IMR-90 (cell line): ENCODE results near the gene ITPKB. TPM values are rescaled to one million over a fixed set of nuclear protein-coding genes. Genes with fewer than 3 reads are reported as not detected.
A peak's percentile ranks its signal among the peaks of the same experiment; 100 is the strongest.

ENCODE experiments used
- ATAC-seq: fragments of 200-7000 bp; cut with Tn5 transposase; 2 replicates; pipeline ENCODE4 v1.9.1; 2020; ENCODE audit warnings: low read depth, mild to moderate bottlenecking, moderate library complexity
- BruUV-seq: library from RNA; stranded (reverse); fragments of 400-500 nt; replicated peaks from 2 replicates; lab custom pipeline; 2021; lab: Mats Ljungman, UMichigan
- CTCF ChIA-PET: fragments of 300-600 bp; formaldehyde crosslinking; extraction: SDS; loops from one replicate; lab custom pipeline; 2021; ENCODE audit warnings: antibody characterized with exemption; lab: Yijun Ruan, JAX
- POLR2A ChIA-PET: fragments of 300-600 bp; sonication (Branson Sonifier 250); formaldehyde crosslinking; loops from one replicate; lab custom pipeline; 2022; ENCODE audit warnings: antibody characterized with exemption; ENCODE audit not compliant: unreplicated experiment; lab: Charles Lee
- DNase-seq: peaks from one replicate; pipeline ENCODE4 v3.0.0; 2013
- H2AFZ ChIP-seq: replicated peaks from 2 replicates; pipeline ENCODE3; 2013; ENCODE audit warnings: low read length, mild to moderate bottlenecking; ENCODE audit not compliant: poor library complexity
- H2AK5ac ChIP-seq: 2 replicates; pipeline ENCODE4 v1.6.1; 2013; ENCODE audit warnings: low read depth, low read length, inconsistent platforms
- H2AK9ac ChIP-seq: replicated peaks from 2 replicates; pipeline ENCODE3; 2013; ENCODE audit warnings: mild to moderate bottlenecking, low read depth, low read length, moderate library complexity; ENCODE audit not compliant: poor library complexity
- H2BK120ac ChIP-seq: 2 replicates; pipeline ENCODE4 v1.6.1; 2013; ENCODE audit warnings: low read depth, low read length, inconsistent platforms
- H2BK15ac ChIP-seq: 3 replicates; pipeline ENCODE4 v1.6.1; 2013; ENCODE audit warnings: low read depth, low read length, inconsistent platforms
- H2BK20ac ChIP-seq: 2 replicates; pipeline ENCODE4 v1.6.1; 2013; ENCODE audit warnings: low read depth, mild to moderate bottlenecking, inconsistent platforms, low read length, moderate library complexity
- H2BK5ac ChIP-seq: 2 replicates; pipeline ENCODE4 v1.6.1; 2013; ENCODE audit warnings: mild to moderate bottlenecking, low read depth, low read length, inconsistent platforms; ENCODE audit not compliant: poor library complexity, severe bottlenecking
- H3K14ac ChIP-seq: replicated peaks from 2 replicates; pipeline ENCODE4 v1.6.1; 2013; ENCODE audit warnings: low read depth, low read length, inconsistent platforms
- H3K18ac ChIP-seq: 2 replicates; pipeline ENCODE4 v1.6.1; 2013; ENCODE audit warnings: low read depth, low read length, control low read depth
- H3K23ac ChIP-seq: 2 replicates; pipeline ENCODE4 v1.6.1; 2013; ENCODE audit warnings: low read depth, low read length, inconsistent platforms
- H3K27ac ChIP-seq: 2 replicates; pipeline ENCODE4 v1.5.1; 2013; ENCODE audit warnings: mild to moderate bottlenecking, control low read depth, low read length; ENCODE audit not compliant: insufficient read depth
- H3K27me3 ChIP-seq: 2 replicates; pipeline ENCODE4 v1.6.1; 2013; ENCODE audit warnings: low read length; ENCODE audit not compliant: control insufficient read depth, insufficient read depth
- H3K36me3 ChIP-seq: 2 replicates; pipeline ENCODE4 v1.6.1; 2013; ENCODE audit warnings: low read length, mixed read lengths; ENCODE audit not compliant: control insufficient read depth, insufficient read depth
- H3K4ac ChIP-seq: 2 replicates; pipeline ENCODE4 v1.6.1; 2013; ENCODE audit warnings: low read depth, low read length, inconsistent platforms
- H3K4me1 ChIP-seq: 2 replicates; pipeline ENCODE4 v1.6.1; 2013; ENCODE audit warnings: low read length, mixed read lengths; ENCODE audit not compliant: control insufficient read depth, insufficient read depth
- H3K4me2 ChIP-seq: 2 replicates; pipeline ENCODE4 v1.6.1; 2013; ENCODE audit warnings: low read depth, mild to moderate bottlenecking, control low read depth, low read length, moderate library complexity
- H3K4me3 ChIP-seq: 2 replicates; pipeline ENCODE4 v1.5.1; 2013; ENCODE audit warnings: low read depth, mild to moderate bottlenecking, control low read depth, low read length, moderate library complexity; ENCODE audit not compliant: insufficient read depth
- H3K56ac ChIP-seq: 2 replicates; pipeline ENCODE4 v1.6.1; 2013; ENCODE audit warnings: low read length, inconsistent platforms; ENCODE audit not compliant: insufficient read depth; ENCODE audit errors: extremely low read depth
- H3K79me1 ChIP-seq, 2 experiments: 2 replicates each; pipeline ENCODE4 v1.6.1; 2013; ENCODE audit warnings: low read length in 2 of 2, inconsistent platforms in 1 of 2, low read depth in 1 of 2
- H3K9ac ChIP-seq: 2 replicates; pipeline ENCODE4 v1.6.1; 2013; ENCODE audit warnings: low read depth, low read length, control low read depth
- H3K9me1 ChIP-seq: 2 replicates; pipeline ENCODE4 v1.6.1; 2013; ENCODE audit warnings: low read length, inconsistent platforms; ENCODE audit not compliant: insufficient read depth
- H3K9me3 ChIP-seq: 2 replicates; pipeline ENCODE4 v1.6.1; 2013; ENCODE audit warnings: low read length; ENCODE audit not compliant: control insufficient read depth, insufficient read depth
- H4K20me1 ChIP-seq: 2 replicates; pipeline ENCODE4 v1.6.1; 2013; ENCODE audit warnings: low read length, inconsistent platforms; ENCODE audit not compliant: insufficient read depth
- H4K5ac ChIP-seq: 2 replicates; pipeline ENCODE4 v1.6.1; 2013; ENCODE audit warnings: mild to moderate bottlenecking, low read depth, low read length, control low read depth
- H4K8ac ChIP-seq, 2 experiments: 2 replicates each; pipeline ENCODE4 v1.6.1; 2013; ENCODE audit warnings: low read depth in 2 of 2, low read length in 2 of 2, control low read depth in 1 of 2, inconsistent platforms in 1 of 2
- H4K91ac ChIP-seq: 2 replicates; pipeline ENCODE4 v1.6.1; 2013; ENCODE audit warnings: low read depth, low read length, inconsistent platforms; ENCODE audit not compliant: insufficient read depth
- BHLHE40 ChIP-seq: fragments of 150-350 bp; IDR thresholded peaks from 2 replicates; pipeline ENCODE4 v1.6.1; 2016; ENCODE audit warnings: mild to moderate bottlenecking, low read depth, low read length
- POLR2A ChIP-seq: IDR thresholded peaks from 2 replicates; pipeline ENCODE4 v1.6.1; 2012; ENCODE audit warnings: mild to moderate bottlenecking, low read depth, low read length
- RFX5 ChIP-seq: IDR thresholded peaks from 2 replicates; pipeline ENCODE4 v1.8.0; 2012; ENCODE audit warnings: low read depth, mild to moderate bottlenecking, low read length, moderate library complexity
- WGBS, 2 experiments: methylation state at CpG; one replicate each; pipeline versions ENCODE4 v1.1.5 to v1.1.7; 2013; ENCODE audit warnings: missing lambda C conversion rate in 2 of 2; ENCODE audit not compliant: insufficient read length in 1 of 2; ENCODE audit errors: extremely low coverage in 2 of 2; 5-methylcytosine and 5-hydroxymethylcytosine counted together
- dilution Hi-C: fragments of 300-500 bp; cut with HindIII; formaldehyde crosslinking; loops from one replicate; pipeline ENCODE4 v1.14.3; 2018; ENCODE audit warnings: low sequenced_read_pairs; ENCODE audit not compliant: unreplicated experiment
- in situ Hi-C: fragments of 300-500 bp; cut with MboI; formaldehyde crosslinking; loops from 3 replicates; pipeline ENCODE4 v1.14.3; 2019; ENCODE audit warnings: low sequenced_read_pairs, inconsistent platforms, mixed read lengths
- intact Hi-C: fragments of 100-400 bp; cut with micrococcal nuclease; formaldehyde crosslinking; loops from 2 replicates; pipeline ENCODE4 v1.10.0; 2022
- polyA plus RNA-seq, 3 experiments: library from polyadenylated mRNA; depleted of rRNA; stranded (reverse); fragments of >200 nt; gene quantifications; 2 replicates each; pipeline ENCODE4 v1.2.3, GENCODE V29; 2012; ENCODE audit warnings: low replicate concordance in 1 of 3
- total RNA-seq: library from RNA; depleted of rRNA; stranded (reverse); fragments of >200 nt; gene quantifications from 2 replicates; pipeline ENCODE4 v1.2.3, GENCODE V29; 2012
- TF ChIP-seq, protein P1 (sequence below): fragments of 150-350 bp; IDR thresholded peaks from 2 replicates; pipeline ENCODE4 v1.6.1; 2016; ENCODE audit warnings: low read depth, mild to moderate bottlenecking, low read length, moderate library complexity, borderline replicate concordance

Gene ITPKB
- total and polyA plus RNA-seq, 2 of the 4 experiments (the other 2 are of a cell fraction) = 0.72 to 1.4 TPM

DNA sequence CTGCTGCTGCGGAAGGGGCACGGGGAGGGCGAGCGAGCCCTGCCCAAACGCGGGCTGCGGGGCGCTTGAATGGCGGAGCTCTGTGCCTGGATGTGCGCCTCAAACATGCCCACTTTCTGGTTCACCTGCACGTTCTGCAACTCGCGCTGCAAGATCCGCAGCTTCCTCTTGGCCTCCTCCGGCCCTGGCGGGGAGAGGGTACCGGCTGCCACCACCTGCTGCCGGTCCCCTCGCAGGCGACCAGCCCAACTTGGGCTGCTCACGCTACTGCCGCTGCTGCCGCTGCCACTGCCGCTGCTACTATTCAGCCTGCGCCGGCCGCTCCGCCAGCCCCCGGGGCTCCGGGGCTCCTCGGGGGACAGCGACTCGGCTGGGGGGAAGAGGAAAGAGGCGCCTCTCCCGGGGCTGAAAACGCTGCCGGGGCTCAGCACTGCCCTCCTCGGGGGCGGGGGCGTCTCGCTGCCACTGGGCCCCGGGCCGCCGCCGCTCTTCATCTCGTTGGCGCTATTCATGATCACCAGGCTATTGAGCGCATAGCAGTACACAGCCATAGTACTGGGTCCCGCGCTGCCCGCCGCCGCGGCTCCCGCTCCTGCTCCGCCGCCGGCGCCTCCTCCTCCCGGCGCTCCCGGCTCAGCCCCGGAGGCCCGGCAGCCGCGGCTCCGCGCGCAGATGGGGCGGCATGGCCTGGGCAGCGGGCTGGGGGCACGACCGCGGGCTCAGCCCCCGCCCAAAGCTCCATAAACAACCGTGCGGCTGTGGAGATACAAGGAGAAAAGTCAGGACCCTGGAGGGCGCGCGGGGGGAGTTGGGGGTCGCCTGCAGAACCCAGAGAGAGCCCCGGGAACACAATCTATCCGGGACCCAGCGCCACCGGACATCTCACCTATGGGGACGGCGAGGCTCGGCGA, 1.9 kb downstream of the ITPKB start:
- Histone ChIP-seq H2AK5ac (no peak overlapping the region), H3K18ac (no peak overlapping the region), H4K5ac (no peak overlapping the region), H3K4me3 (peak overlapping the region; percentile 70), H4K91ac (0 out of 2 replicates have a peak overlapping the region, but pooled peaks have one; percentile 8), H3K36me3 (peaks cover 9% of the 10 kb centered on the region; the same call in 1 of the 2 replicates), H3K4ac (no peak overlapping the region), H4K8ac (peak overlapping the region in 1 of 2 experiments; percentile 43; a peak in 1 of 4 replicates), H2BK15ac (no peak overlapping the region), H3K14ac (no peak overlapping the region; the same call in 1 of the 2 replicates), H3K9ac (peak overlapping the region; percentile 46; the same call in 1 of the 2 replicates), H2AFZ (peak overlapping the region; percentile 94), H3K4me1 (peaks cover 2% of the 10 kb centered on the region; the same call in 1 of the 2 replicates), H2AK9ac (peak overlapping the region; percentile 22), H3K9me1 (no peaks in the 10 kb centered on the region), H2BK120ac (no peak overlapping the region), H2BK5ac (no peak overlapping the region), H3K79me1 (no peaks in the 10 kb centered on the region; a peak in 1 of 4 replicates), H3K27ac (peak overlapping the region; percentile 10; the same call in 1 of the 2 replicates), H3K4me2 (peak overlapping the region; percentile 95), H3K23ac (no peak overlapping the region), H3K9me3 (no peaks in the 10 kb centered on the region), H3K27me3 (peaks cover 2% of the 10 kb centered on the region; the same call in 1 of the 2 replicates), H2BK20ac (no peak overlapping the region), H4K20me1 (no peaks in the 10 kb centered on the region; the same call in 1 of the 2 replicates), H3K56ac (no peak overlapping the region)
- BruUV-seq = no TSS peak
- in situ Hi-C loops (loop anchor here (10.0 kb wide), 1 partner anchor 102 kb away; no protein-coding TSS in a partner anchor), dilution Hi-C loops (no loop called here), intact Hi-C loops (loop anchor here (5.0 kb wide), 2 partner anchors 75 to 85 kb away; no protein-coding TSS in a partner anchor)
- no peak for TF ChIP-seq RFX5
- TF ChIP-seq BHLHE40 = no peak
- TF ChIP-seq POLR2A = no peak
- TF ChIP-seq, protein P1, sequence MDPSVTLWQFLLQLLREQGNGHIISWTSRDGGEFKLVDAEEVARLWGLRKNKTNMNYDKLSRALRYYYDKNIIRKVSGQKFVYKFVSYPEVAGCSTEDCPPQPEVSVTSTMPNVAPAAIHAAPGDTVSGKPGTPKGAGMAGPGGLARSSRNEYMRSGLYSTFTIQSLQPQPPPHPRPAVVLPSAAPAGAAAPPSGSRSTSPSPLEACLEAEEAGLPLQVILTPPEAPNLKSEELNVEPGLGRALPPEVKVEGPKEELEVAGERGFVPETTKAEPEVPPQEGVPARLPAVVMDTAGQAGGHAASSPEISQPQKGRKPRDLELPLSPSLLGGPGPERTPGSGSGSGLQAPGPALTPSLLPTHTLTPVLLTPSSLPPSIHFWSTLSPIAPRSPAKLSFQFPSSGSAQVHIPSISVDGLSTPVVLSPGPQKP = no peak
- ChIA-PET POLR2A (no interaction called here), CTCF (no interaction called here)
- WGBS, 2 experiments = 11% methylated on average over 44 of the region's 89 CpGs; no CpG with 5 or more reads in 1 of the 2 experiments
- peak; percentile 23 for DNase-seq
- ATAC-seq = peak; percentile 73
